ENCODE measurements around the gene CYB5R4.
"Not testable (repeated sequence)": the region's sequence is repeated elsewhere in the genome, so short reads cannot be mapped to it uniquely, and the experiment has no call there.

CYB5R4 gene

DNA sequence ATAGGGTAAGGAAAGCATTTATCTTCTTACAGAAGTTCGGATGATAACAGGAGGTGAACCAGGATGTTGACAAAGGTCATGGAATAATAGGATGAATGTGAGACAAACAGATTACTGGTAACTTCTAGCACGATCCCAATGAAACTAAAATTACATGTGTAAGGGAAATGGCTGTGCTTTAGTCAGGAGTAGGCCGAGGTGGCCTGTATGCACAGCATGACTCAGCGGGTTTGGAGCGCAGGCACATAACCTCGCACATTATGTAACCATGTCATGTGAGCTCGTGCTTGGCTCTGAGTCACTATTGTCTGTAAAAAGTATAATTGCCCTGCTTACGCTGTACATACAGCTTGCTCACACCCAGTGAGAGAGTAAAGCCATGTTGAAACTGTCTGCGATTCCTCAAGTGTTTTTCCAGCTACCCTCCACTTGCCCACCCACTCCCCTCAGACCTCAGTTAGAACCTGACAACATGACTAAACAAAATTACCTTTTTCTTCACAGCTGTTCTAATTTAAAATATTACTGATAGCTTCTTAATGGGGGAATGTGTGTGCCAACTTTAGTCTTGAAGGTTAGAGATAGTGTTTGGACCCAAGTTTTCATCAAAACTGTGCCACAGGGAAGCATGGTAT, 8.2 kb downstream of the CYB5R4 start:
- peak in 1 of 2 experiments; percentile 20 for DNase-seq

DNA sequence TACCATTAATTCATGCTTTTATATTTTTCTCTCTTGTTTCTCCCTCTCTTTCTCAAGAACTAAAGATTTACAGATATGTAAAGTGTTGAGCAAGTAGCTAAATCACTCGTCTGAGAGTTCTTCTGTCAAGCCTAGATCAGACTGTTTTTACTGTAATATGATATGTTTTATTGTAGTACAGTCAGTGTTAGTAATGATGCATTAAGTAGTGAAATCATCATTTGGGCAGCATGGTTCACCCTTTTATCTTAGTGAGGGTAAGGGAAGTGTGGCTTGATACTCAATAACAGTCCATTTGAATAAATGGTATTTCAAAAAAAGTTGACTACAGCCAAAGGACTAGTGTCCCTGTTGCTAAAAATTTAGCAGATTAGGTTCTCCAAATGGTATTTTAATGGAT, 9.2 kb downstream of the CYB5R4 start:
- no peak for DNase-seq

DNA sequence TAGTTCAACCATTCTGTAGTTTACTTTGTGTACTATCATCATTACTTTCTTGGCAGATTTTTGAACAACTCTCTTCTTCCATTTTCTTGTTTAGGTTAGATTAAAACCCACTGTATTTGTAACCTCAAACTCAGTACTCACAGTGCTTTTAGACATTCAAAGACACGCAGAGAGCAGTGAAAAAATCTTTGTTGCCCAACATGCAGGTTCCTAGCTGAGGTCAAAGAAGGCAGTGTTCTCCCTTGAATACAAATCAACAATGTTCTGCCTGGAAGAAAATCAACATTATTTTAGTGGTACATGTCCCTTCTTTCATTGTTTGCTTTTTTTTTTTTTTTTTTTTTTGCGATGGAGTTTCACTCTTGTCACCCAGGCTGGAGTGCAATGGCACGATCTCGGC, 11.2 kb downstream of the CYB5R4 start:
- DNase-seq, result no peak

DNA sequence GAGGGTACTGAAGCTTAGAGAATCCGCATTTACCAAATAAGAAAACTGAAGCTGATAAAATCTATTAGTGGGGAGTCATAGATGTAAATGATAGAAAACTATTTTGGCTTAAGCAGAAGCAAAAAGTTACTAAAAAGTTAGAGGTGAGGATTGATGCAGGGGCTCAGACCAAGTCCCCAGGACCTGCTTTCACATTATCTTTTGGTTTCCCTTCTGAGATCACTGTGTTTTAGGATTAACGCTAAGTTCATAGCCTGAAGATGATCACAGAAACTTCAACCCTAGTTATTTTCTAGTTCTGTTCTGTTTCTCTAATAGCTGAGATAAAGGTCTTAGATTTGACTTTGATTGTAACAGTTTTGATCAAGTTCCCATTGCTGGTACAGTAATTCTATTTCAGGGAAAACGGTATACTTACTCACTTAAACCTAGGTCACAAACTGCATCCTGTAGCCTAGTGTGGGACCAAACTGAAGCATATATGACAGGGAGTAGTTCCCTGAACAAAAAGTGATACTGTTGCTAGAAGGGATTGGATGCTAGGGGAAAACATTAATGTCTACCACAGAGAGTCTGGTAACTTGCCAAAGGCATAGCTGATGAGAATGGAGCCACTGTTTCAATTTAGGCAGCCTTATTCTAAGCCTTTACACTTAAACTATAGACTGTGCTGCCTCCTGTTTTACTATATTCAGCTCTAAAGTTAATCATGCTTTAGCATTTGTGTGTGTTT, 13.1 kb downstream of the CYB5R4 start:
- no peak for DNase-seq

DNA sequence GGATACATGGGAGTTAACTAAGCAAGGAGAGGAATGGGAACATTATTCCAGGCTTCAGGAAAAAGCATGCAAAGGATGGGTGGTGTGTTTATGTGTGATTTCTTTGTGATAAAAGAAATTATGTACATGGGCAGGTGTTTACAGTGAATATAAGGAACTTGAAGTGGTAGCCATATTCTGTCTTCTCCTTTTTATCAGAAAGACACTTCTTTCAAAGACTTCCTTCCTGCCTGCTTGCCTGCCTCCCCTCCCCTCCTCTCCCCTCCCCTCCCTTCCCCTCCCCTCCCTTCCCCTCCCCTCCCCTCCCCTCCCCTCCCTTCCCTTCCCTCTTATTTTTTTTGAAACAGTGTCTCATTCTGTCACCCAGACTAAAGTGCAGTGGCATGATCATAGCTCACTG, 14.4 kb downstream of the CYB5R4 start:
- DNase-seq, result no peak

DNA sequence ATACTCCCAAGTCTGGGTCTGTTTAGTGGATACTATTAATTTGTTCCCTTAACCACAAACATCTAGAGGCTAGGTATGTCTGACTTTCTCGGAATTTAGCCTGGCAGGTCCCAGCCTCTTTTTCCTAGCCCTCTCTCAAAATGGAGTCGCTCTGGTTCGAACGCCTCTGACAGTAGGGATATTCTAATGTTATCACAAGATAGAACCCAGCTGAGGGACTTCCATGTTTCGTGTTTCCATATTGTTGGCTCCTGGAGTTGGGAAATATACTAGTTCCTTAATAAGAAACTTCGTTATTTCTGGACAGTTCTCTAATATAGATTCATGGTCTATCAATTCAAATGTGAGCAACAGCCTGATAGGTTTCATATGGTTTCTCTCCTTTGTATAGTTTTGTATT, 16.4 kb downstream of the CYB5R4 start:
- no peak for DNase-seq

DNA sequence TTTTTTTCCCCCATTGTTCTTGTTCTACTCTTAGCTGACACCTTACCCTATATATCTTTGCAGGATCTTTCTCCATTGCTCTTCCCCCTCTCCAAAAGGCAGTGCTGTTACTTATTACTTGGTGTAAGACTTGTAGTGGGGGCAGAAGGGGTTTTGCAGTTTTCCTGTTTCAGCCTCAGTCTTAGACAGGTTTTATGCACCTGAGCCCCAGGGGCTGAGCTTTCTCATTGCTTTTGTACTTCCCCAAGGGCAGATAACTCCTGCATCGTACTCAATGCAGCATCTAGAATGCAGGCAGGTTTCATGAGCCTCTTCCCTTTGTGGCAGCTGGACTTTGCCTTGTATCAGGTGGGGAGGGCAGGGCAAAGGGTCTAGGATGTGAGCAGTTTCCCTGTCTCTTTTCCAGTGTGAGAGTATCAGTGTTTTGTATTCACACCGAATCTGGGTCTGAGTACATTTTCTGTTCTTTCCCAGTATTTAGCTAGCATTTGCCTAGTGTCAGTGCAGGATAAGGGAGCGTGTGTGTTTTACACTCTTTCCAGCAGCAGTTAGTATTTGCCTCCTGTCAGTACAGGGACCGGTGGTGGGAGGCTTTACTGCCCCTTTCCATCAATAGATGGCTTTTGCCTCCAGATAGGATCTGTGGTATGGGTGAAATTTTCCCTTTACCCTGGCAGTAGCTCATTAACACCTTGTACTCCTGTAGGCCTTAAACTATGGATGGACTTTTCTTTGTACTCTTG, 19.6 kb downstream of the CYB5R4 start:
- no peak for DNase-seq

DNA sequence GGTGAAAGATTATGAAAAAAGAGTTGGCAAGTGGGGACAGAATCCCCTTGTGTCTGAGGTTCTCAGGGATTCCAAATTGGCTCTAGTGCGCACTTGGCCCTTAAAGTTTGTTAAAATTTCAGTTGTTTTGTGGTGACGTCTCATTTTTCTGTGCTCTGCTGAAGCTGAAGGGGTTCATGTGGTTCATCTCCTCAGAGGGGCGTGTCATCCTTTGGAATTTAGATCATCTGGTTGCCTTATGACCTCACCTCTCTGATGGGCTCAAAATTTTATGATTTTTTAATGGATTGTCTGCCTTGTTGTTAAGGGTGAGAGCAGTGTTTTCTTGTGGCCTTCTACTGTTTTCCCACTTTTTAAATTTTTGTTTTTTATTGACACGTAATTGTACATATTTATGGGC, 20.3 kb downstream of the CYB5R4 start:
- DNase-seq, result no peak

DNA sequence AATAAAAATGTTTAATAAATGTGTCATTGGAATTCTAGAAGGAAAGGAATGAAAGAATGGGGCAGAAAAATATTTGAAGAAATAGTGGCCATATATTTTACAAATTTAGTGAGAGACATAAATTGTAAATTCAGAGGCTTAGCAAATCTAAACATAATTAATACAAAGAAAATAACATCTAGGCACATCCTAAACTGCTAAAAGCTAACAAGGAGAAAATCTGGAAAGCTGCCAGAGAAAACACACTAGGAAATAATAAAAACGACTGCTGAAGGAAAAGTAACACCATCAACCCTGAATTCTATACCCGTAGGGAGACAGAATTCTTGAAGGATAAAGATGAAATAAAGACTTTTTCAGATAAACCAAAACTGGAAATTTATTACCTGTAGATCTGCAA, 23.8 kb downstream of the CYB5R4 start:
- no peak for DNase-seq

DNA sequence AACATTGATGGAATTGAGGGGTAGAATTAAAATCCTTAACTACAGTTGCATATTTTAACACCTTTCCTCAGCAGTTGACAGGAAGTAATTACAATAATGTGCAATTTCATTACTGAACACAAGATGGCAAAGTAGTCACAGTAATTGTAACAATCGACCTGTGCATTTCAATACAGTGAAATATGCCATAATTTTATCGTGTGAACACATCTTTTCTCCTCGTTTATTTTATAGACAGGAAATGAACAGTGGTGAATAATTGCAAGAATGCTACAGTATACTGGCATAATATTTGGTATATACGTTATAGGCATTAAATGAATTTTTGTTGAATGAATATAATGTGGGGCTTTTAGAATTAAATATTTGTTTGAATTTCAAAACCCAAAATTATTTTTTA, 25.0 kb downstream of the CYB5R4 start:
- DNase-seq, result no peak

DNA sequence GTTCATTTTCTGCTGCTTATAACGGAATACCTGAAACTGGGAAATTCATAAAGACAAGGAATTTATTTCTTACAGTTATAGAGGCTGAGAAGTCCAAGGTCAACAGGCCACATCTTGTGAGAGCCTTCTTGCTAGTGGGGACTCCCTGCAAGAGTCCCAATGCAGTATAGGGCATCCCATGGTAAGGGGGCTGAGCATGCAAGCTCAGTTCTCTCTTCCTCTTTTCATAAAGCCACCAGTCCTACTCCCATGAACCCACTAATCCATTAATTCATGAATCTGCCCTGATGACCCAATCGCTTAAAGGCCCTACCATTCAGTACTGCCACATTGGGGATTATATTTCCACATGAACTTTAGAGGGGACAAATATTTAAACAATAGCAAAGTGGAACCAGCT, 26.5 kb downstream of the CYB5R4 start:
- DNase-seq, result no peak

DNA sequence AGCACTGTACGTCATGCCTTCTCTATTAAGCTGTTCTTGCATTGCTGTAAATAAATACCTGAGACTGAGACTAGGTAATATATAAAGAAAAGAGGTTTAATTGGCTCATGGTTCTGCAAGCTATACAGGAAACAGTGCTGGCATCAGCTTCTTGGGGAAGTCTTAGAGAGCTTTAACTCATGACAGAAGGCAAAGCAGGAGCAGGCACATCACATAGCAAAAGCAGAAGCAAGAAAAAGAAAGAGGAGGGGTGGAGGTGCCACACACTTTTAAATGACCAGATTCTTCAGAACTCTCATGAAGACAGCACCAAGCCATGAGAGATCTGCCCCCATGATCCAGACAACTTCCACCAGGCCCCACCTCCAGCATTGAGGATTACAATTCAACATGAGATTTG, 30.1 kb downstream of the CYB5R4 start:
- DNase-seq, result no peak

DNA sequence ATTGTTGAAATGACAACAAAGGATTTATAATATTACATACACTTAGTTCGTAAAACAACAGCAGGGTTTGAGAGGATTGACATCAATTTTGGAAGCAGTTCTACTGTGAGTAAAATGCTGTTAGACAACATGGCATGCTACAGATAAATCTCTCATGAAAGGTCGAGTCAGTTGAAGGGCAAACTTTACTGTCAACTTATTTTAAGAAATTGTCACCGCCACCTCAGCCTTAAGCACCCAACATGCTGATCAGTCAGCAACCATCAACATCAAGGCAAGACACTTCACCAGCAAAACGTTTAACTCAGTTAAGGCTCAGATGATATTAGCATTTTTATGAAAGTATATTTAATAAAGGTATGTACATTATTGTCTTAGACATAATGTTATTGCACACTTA, 31.0 kb downstream of the CYB5R4 start:
- DNase-seq, result no peak

DNA sequence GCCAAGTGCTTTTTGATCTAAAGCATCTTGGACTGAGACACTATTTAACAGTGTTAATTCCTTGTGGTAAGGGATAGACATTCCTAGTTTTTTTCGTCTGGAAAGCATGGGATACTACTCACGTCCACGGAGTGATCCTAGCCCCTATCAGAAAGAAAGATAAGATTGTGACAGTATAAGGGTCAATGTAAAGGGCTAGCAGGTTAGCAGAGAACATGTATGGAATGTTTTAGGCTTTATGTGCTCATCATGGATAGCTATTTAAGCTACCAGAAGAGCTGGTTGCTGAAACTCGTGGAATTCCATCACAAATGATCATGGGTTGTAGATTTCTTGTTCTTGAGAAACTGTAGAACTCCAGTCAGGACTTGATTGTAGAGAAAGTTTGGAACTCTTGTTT, 32.1 kb downstream of the CYB5R4 start:
- DNase-seq, result no peak

DNA sequence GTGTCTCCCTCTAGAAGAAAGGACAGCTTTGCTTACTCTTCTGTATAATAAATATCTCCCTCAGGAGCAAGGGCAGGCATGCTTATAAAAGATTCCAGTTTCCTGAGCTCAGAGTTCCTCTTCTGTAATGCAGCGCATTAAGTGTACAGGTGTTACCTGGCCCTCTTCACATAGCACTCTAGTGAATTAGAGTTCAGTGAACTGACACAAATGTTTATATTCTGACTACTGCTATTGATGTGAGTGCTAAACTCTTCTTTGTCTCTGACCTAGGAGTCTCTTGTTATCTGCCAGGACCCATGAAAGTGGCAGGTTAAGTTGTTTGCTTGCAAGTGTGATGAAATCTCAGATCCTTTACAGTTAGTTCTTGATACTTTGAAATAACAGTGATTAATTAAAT, 33.5 kb downstream of the CYB5R4 start:
- no peak for DNase-seq

DNA sequence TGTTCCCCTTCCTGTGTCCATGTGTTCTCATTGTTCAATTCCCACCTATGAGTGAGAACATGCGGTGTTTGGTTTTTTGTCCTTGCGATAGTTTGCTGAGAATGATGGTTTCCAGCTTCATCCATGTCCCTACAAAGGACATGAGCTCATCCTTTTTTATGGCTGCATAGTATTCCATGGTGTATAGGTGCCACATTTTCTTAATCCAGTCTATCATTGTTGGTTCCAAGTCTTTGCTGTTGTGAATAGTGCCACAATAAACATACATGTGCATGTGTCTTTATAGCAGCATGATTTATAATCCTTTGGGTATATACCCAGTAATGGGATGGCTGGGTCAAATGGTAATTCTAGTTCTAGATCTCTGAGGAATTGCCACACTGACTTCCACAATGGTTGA, 37.6 kb downstream of the CYB5R4 start:
- not testable (repeated sequence) for DNase-seq

DNA sequence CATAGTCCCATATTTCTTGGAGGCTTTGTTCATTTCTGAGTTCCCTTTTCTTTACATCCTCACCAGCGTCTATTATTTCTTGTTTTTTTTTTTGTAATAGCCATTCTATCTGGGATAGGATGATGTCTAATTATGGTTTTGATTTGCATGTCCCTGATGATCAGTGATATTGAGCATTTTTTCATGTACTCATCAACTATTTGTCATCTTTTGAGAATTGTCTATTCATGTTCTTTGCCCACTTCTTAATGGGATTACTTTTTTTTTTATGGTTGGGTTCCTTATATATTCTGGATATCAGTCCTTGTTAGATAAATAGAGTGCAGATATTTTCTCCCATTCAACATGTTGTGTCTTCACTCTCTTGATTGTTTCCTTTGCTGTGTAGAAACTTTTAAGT, 42.1 kb downstream of the CYB5R4 start:
- no peak for DNase-seq

DNA sequence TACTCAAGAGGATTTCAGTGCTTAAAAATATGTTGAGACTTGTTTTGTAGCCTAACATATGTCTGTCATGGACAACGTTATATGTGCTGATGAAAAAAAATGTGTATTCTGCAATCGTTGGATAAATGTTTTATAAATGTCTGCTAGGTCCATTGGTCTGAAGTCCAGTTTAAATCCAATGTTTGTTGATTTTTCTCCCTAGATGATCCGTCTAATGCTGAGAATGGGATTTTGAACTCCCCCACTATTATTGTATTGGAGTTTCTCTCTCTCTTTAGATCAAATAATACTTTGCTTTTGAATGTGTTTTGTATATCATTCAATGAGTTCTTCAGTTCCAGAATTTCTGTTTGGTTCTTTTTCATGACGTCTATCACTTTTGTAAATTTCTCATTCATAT, 44.9 kb downstream of the CYB5R4 start:
- DNase-seq, result no peak

DNA sequence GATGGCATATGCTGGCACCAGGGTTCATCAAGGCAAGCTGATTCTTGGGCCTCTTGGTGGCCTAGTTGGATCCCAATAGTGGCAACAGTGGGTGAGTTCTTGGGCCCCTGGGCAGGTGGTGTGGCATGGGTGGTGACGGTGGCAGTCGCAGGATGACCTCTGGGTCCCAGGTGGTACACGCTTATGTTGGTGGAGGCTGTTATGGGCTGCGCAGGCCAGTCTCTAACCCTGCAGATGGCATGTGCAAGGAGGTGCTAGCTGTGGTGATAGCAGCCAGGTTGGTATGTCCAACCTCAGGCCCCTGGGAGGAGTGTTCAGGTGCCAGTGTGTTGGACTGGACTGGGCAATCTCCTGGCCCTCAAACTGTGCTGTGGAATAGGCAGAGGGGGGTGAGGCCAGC, 46.2 kb downstream of the CYB5R4 start:
- no peak for DNase-seq

DNA sequence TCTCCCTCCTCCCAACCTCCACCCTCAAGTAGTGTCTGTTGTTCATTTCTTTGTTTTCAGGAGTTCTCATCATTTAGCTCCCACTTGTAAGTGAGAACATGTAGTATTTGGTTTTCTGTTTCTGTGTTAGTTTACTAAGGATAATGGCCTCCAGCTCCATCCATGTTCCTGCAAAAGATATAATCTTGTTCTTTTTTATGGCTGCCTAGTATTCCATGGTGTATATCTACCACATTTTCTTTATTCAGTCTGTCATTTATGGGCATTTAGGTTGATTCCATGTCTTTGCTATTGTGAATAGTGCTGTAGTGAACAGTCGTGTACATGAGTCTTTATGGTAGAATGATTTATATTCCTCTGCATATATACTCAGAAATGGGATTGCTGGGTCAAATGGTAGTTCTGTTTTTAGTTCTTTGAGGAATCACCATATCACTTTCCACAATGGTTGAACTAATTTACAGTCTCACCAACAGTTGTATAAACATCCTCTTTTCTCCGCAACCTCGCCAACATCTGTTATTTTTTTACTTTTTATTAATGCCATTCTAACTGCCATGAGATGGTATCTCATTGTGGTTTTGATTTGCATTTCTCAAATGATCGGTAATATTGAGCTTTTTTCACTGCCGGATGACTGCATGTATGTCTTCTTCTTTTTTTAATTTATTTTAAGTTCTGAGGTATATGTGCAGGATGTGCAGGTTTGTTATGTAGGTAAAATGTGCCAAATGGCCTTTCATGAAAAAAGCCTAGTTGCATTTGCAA, 48.3 kb downstream of the CYB5R4 start:
- not testable (repeated sequence) for DNase-seq

DNA sequence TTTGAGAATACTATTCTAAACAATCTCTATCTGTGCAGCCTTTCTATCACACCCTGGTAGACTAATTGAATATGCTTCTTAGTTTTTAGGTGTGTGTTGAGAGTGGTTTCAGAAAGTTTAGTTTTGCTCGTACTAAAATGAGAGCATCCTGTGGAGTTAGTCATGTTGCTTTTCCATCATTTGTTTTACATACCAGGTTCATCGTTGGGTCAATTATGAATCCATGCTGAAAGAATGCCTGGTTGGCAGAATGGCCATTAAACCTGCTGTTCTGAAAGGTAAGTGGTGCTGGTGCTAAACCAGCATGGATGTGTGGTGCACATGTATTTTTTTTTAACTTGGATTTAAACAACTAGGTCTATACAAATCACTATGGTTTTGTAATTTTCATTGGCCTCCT, 49.3 kb downstream of the CYB5R4 start:
- no peak for DNase-seq

DNA sequence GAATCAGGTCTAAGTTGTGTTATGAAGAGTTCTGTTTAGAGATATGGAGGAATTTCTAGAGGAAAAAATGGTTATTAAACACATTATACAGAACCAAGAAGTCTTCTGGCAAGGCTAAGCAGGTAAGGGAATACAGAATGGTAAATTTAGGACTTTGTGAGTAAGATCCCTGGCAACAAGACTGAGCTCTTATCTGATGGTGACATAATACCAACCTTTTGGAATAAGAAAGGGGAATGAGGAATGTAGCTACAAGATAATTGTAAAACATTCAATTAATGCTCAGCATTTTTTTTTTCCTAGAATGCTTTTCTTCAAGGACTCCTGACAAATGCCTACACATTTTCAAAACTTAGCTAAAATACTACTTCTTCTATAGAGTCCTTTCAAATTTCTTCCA, 51.8 kb downstream of the CYB5R4 start:
- no peak for DNase-seq

DNA sequence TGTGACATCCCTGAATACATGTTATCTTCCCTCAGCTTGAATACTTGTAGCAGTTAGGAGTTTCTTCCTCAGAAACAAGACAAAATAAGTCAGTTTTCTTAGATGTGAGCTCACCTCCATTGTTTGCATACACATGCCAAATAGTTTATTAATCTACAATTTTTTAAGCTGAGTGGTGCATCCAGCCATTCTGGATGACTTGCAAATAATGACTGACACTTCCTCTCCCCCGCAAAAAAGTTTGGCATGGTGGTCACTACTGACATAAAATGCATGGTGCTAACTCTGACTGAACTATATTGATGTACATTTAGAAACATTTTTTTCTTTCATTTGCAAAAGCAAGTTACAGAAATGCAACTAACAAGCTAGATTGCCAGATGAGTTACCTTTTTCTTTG, 55.5 kb downstream of the CYB5R4 start:
- no peak for DNase-seq

DNA sequence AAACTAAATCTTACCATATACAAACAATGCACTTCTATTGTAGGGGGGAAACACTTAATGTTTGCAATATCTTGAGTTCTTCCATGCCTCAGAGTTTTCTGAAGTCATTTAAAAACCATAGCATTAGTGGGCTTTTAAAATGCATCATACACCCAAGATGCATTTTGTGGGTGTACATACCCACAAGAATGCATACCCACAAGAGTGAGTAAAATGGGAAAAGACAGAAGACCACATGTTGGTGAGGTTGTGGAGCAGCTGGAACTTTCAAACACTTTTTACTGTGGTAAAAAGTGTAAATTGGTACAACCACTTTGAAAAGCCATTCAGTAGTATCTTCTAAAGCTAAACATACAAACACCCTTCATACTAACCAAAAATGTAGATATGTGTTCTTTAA, 57.5 kb downstream of the CYB5R4 start:
- no peak for DNase-seq

All from activated T-cell treated with anti-CD3 and anti-CD28 coated beads, Interleukin-2, amount 50 U/mL, for 48 hours (primary cell).